CD4-positive, alpha-beta memory T cell (primary cell): Measurements from ENCODE around the gene B3GNT8. TPM values are rescaled to one million over a fixed set of nuclear protein-coding genes. Genes with fewer than 3 reads are reported as not detected.
"Not testable (repeated sequence)": the region's sequence is repeated elsewhere in the genome, so short reads cannot be mapped to it uniquely, and the experiment has no call there.

Experiments
- CTCF ChIA-PET: fragments of 350-600 bp; sonication (Branson Sonifier 250); formaldehyde crosslinking; loops from one replicate; lab custom pipeline; 2021; ENCODE audit warnings: inconsistent platforms; ENCODE audit not compliant: partially characterized antibody; lab: Charles Lee
- POLR2A ChIA-PET: fragments of 350-600 bp; sonication (Branson Sonifier 250); formaldehyde crosslinking; loops from one replicate; lab custom pipeline; 2021; ENCODE audit not compliant: partially characterized antibody; lab: Charles Lee
- DNase-seq, 5 donors: peaks; one replicate each; pipeline versions ENCODE4 v3.0.0 to v3.0.0-alpha.2; 2020 to 2022; ENCODE audit warnings: mixed read lengths in 1 of 5
- H3K27ac ChIP-seq: one replicate; pipeline ENCODE4 v1.7.0; 2013; ENCODE audit warnings: low read depth, low read length
- H3K27me3 ChIP-seq: 2 replicates; pipeline ENCODE4 v1.7.0; 2013; ENCODE audit warnings: mild to moderate bottlenecking, low read length, moderate library complexity; ENCODE audit not compliant: insufficient read depth
- H3K36me3 ChIP-seq: 2 replicates; pipeline ENCODE4 v1.7.0; 2013; ENCODE audit warnings: mild to moderate bottlenecking, low read length, moderate library complexity; ENCODE audit not compliant: insufficient read depth
- H3K4me1 ChIP-seq: 2 replicates; pipeline ENCODE4 v1.7.0; 2013; ENCODE audit warnings: mild to moderate bottlenecking, low read length, moderate library complexity; ENCODE audit not compliant: insufficient read depth
- H3K4me3 ChIP-seq, 2 donors: one replicate each; pipeline ENCODE4 v1.7.0; 2013; ENCODE audit warnings: low read length in 2 of 2, mild to moderate bottlenecking in 1 of 2
- H3K9me3 ChIP-seq, 2 donors: one replicate each; pipeline ENCODE4 v1.7.0; 2013; ENCODE audit warnings: low read length in 2 of 2, control low read depth in 1 of 2; ENCODE audit not compliant: control insufficient read depth in 1 of 2
- H3K27ac Mint-ChIP-seq, 7 donors: one replicate each; pipeline ENCODE4 v1.8.0; 2020 to 2021; ENCODE audit warnings: mixed read lengths in 7 of 7, mild to moderate bottlenecking in 6 of 7, inconsistent platforms in 3 of 7, moderate library complexity in 3 of 7
- H3K27me3 Mint-ChIP-seq, 2 donors: one replicate each; pipeline ENCODE4 v1.8.0; 2020 to 2021; ENCODE audit warnings: mixed read lengths in 2 of 2
- H3K36me3 Mint-ChIP-seq, 2 donors: one replicate each; pipeline ENCODE4 v1.8.0; 2020 to 2021; ENCODE audit warnings: mixed read lengths in 2 of 2, inconsistent platforms in 1 of 2, mild to moderate bottlenecking in 1 of 2
- H3K4me1 Mint-ChIP-seq, 4 donors: one replicate each; pipeline ENCODE4 v1.8.0; 2020 to 2021; ENCODE audit warnings: mixed read lengths in 4 of 4, mild to moderate bottlenecking in 1 of 4
- H3K4me3 Mint-ChIP-seq, 8 donors: one replicate each; pipeline ENCODE4 v1.8.0; 2020 to 2021; ENCODE audit warnings: mixed read lengths in 8 of 8, mild to moderate bottlenecking in 7 of 8, moderate library complexity in 6 of 8, inconsistent platforms in 3 of 8
- H3K9me3 Mint-ChIP-seq, 8 donors: one replicate each; pipeline ENCODE4 v1.8.0; 2020 to 2021; ENCODE audit warnings: mixed read lengths in 8 of 8, mild to moderate bottlenecking in 5 of 8, inconsistent platforms in 3 of 8, moderate library complexity in 1 of 8
- intact Hi-C: fragments of 100-400 bp; cut with micrococcal nuclease; formaldehyde crosslinking; loops from one replicate; pipeline ENCODE4 v1.15.1; 2023
- polyA plus RNA-seq, 2 donors: library from polyadenylated mRNA; unstranded; fragments of 300-500 nt; fragmentation: Illumina TruSeq; gene quantifications; one replicate each; pipeline ENCODE4 v1.2.3, GENCODE V29; 2021
- total RNA-seq, 2 experiments: library from RNA; stranded (reverse); gene quantifications; one replicate each; pipeline ENCODE4 v1.2.3, GENCODE V29; 2021

Gene B3GNT8
- total and polyA plus RNA-seq, 4 experiments from 2014 or later, result 0.64 to 7.1 (median 3.0) TPM

GRCh38 chr19:41410336-41411054 is 16.7 kb downstream of the B3GNT8 start:
- H3K36me3 Mint-ChIP-seq, result peaks cover 17 to 38% of the 10 kb centered on the region in 2 donors
- CTCF ChIA-PET, result interaction anchor here (1.0 kb wide), 1 partner anchor 21 kb away, joined by 3 read pairs; no protein-coding TSS in a partner anchor

GRCh38 chr19:41409288-41409687 is 17.9 kb downstream of the B3GNT8 start:
- DNase-seq, result no peak

More at GRCh38 chr19:41410336-41411054, 16.7 kb downstream of the B3GNT8 start:
- H3K27me3 ChIP-seq, result no peaks in the 10 kb centered on the region
- H3K4me1 ChIP-seq, result peaks cover 4% of the 10 kb centered on the region
- no peaks in the 10 kb centered on the region for H3K27me3 Mint-ChIP-seq
- peak overlapping the region in 1 of 7 donors; percentile 54 for H3K27ac Mint-ChIP-seq
- no peaks in the 10 kb centered on the region for H3K9me3 Mint-ChIP-seq
- no peak overlapping the region for H3K4me3 ChIP-seq
- peaks cover 41% of the 10 kb centered on the region for H3K36me3 ChIP-seq
- no peak overlapping the region for H3K4me3 Mint-ChIP-seq
- peaks cover 7 to 21% (median 15%) of the 10 kb centered on the region in 4 donors for H3K4me1 Mint-ChIP-seq
- H3K27ac ChIP-seq, result no peak overlapping the region
- DNase-seq, result no peak
- no peaks in the 10 kb centered on the region for H3K9me3 ChIP-seq
- intact Hi-C loops, result no loop called here
- POLR2A ChIA-PET, result no interaction called here

GRCh38 chr19:41408846-41409245 is 18.3 kb downstream of the B3GNT8 start:
- H3K27ac Mint-ChIP-seq, result peak overlapping the region in 2 of 7 donors; percentile 10 to 77
- DNase-seq, H3K9me3 ChIP-seq, H3K27ac ChIP-seq, H3K9me3 Mint-ChIP-seq, H3K4me1 ChIP-seq, CTCF ChIA-PET, H3K4me3 ChIP-seq, intact Hi-C loops, H3K4me3 Mint-ChIP-seq, H3K27me3 Mint-ChIP-seq, H3K27me3 ChIP-seq: not testable (repeated sequence)
- peaks cover 25% of the 10 kb centered on the region for H3K36me3 ChIP-seq
- H3K4me1 Mint-ChIP-seq, result peaks cover 8 to 21% (median 15%) of the 10 kb centered on the region in 4 donors
- peaks cover 12 to 32% of the 10 kb centered on the region in 2 donors for H3K36me3 Mint-ChIP-seq
- POLR2A ChIA-PET, result interaction anchor here (1.4 to 2.1 kb wide), 2 partner anchors 12 to 51 kb away, joined by 3 to 4 read pairs; no protein-coding TSS in a partner anchor

More at GRCh38 chr19:41409288-41409687, 17.9 kb downstream of the B3GNT8 start:
- Mint-ChIP-seq H3K27ac (peak overlapping the region in 3 of 7 donors; percentile 19 to 87 (median 29)), H3K4me3 (no peak overlapping the region), H3K4me1 (peaks cover 8 to 21% (median 15%) of the 10 kb centered on the region in 4 donors), H3K9me3 (no peaks in the 10 kb centered on the region), H3K27me3 (no peaks in the 10 kb centered on the region), H3K36me3 (peaks cover 12 to 34% of the 10 kb centered on the region in 2 donors)
- H3K27ac ChIP-seq, result no peak overlapping the region
- H3K9me3 ChIP-seq, result no peaks in the 10 kb centered on the region
- peaks cover 4% of the 10 kb centered on the region for H3K4me1 ChIP-seq
- POLR2A ChIA-PET, result interaction anchor here (1.4 to 2.1 kb wide), 2 partner anchors 11 to 51 kb away, joined by 3 to 4 read pairs; no protein-coding TSS in a partner anchor
- H3K27me3 ChIP-seq, result no peaks in the 10 kb centered on the region
- no peak overlapping the region for H3K4me3 ChIP-seq
- CTCF ChIA-PET, result interaction anchor here (1.0 kb wide), 1 partner anchor 22 kb away, joined by 3 read pairs; no protein-coding TSS in a partner anchor
- peaks cover 29% of the 10 kb centered on the region for H3K36me3 ChIP-seq
- intact Hi-C loops, result no loop called here

- DNase-seq, result no peak
- Histone ChIP-seq H3K4me1 (peaks cover 4% of the 10 kb centered on the region), H3K27ac (no peak overlapping the region), H3K9me3 (no peaks in the 10 kb centered on the region), H3K4me3 (no peak overlapping the region), H3K36me3 (peaks cover 19% of the 10 kb centered on the region), H3K27me3 (no peaks in the 10 kb centered on the region)
- POLR2A ChIA-PET, result interaction anchor here (1.4 to 2.1 kb wide), 2 partner anchors 13 to 50 kb away, joined by 3 to 4 read pairs; no protein-coding TSS in a partner anchor
- H3K36me3 Mint-ChIP-seq, result peaks cover 7 to 30% of the 10 kb centered on the region in 2 donors
- no peaks in the 10 kb centered on the region for H3K27me3 Mint-ChIP-seq
- no peaks in the 10 kb centered on the region for H3K9me3 Mint-ChIP-seq
- H3K27ac Mint-ChIP-seq, result no peak overlapping the region
- intact Hi-C loops, result no loop called here
- peaks cover 11 to 25% (median 16%) of the 10 kb centered on the region in 4 donors for H3K4me1 Mint-ChIP-seq
- H3K4me3 Mint-ChIP-seq, result no peak overlapping the region
- CTCF ChIA-PET, result interaction anchor here (0.7 kb wide), 1 partner anchor 1470 kb away, joined by 3 read pairs; no protein-coding TSS in a partner anchor
Measured at GRCh38 chr19:41408256-41408655, 18.9 kb downstream of the B3GNT8 start.

GRCh38 chr19:41407271-41407670 is 19.9 kb downstream of the B3GNT8 start:
- Mint-ChIP-seq H3K27ac (peak overlapping the region in 1 of 7 donors; percentile 53), H3K4me1 (peaks cover 11 to 29% (median 16%) of the 10 kb centered on the region in 4 donors), H3K36me3 (peaks cover 7 to 28% of the 10 kb centered on the region in 2 donors), H3K27me3 (no peaks in the 10 kb centered on the region), H3K9me3 (no peaks in the 10 kb centered on the region), H3K4me3 (no peak overlapping the region)
- no peak for DNase-seq
- POLR2A ChIA-PET, result no interaction called here
- H3K27ac ChIP-seq, result no peak overlapping the region
- intact Hi-C loops, result no loop called here
- CTCF ChIA-PET, result interaction anchor here (1.2 kb wide), 1 partner anchor 43 kb away, joined by 3 read pairs; no protein-coding TSS in a partner anchor
- H3K9me3 ChIP-seq, result no peaks in the 10 kb centered on the region
- H3K4me3 ChIP-seq, result no peak overlapping the region
- no peaks in the 10 kb centered on the region for H3K27me3 ChIP-seq
- peaks cover 14% of the 10 kb centered on the region for H3K36me3 ChIP-seq
- H3K4me1 ChIP-seq, result peaks cover 4% of the 10 kb centered on the region

- H3K4me1 Mint-ChIP-seq, result peaks cover 14 to 35% (median 25%) of the 10 kb centered on the region in 4 donors
- intact Hi-C loops, result no loop called here
- H3K9me3 Mint-ChIP-seq, result no peaks in the 10 kb centered on the region
- POLR2A ChIA-PET, result no interaction called here
- no peak overlapping the region for H3K27ac ChIP-seq
- no peaks in the 10 kb centered on the region for H3K27me3 ChIP-seq
- CTCF ChIA-PET, result interaction anchor here (1.2 kb wide), 1 partner anchor 41 kb away, joined by 3 read pairs; no protein-coding TSS in a partner anchor
- no peaks in the 10 kb centered on the region for H3K9me3 ChIP-seq
- no peaks in the 10 kb centered on the region for H3K27me3 Mint-ChIP-seq
- H3K27ac Mint-ChIP-seq, result no peak overlapping the region
- H3K4me3 Mint-ChIP-seq, result no peak overlapping the region
- peaks cover 8 to 24% of the 10 kb centered on the region in 2 donors for H3K36me3 Mint-ChIP-seq
- DNase-seq, result no peak
- H3K4me1 ChIP-seq, result peaks cover 4% of the 10 kb centered on the region
- H3K4me3 ChIP-seq, result no peak overlapping the region
- H3K36me3 ChIP-seq, result peaks cover 3% of the 10 kb centered on the region
Measured at GRCh38 chr19:41405776-41406175, 21.4 kb downstream of the B3GNT8 start.
